Trophoblast cell (in vitro differentiated cells and primary cell): ENCODE measurements around the gene USP11.

Experiments
- DNase-seq, 2 donors: peaks; one replicate each; pipeline ENCODE4 v3.0.0-alpha.2; 2016
- H2AFZ ChIP-seq: 2 replicates; pipeline ENCODE4 v1.6.1; 2013; ENCODE audit warnings: low read length, moderate library complexity, mild to moderate bottlenecking; ENCODE audit not compliant: insufficient read depth, poor library complexity
- H2AK5ac ChIP-seq: 2 replicates; pipeline ENCODE4 v1.6.1; 2013; ENCODE audit warnings: mild to moderate bottlenecking, low read length
- H2BK120ac ChIP-seq: 2 replicates; pipeline ENCODE4 v1.6.1; 2013; ENCODE audit warnings: low read length, mild to moderate bottlenecking, moderate library complexity; ENCODE audit not compliant: insufficient read depth, poor library complexity
- H2BK12ac ChIP-seq: 2 replicates; pipeline ENCODE4 v1.6.1; 2013; ENCODE audit warnings: mild to moderate bottlenecking, low read length, moderate library complexity
- H2BK5ac ChIP-seq: 2 replicates; pipeline ENCODE4 v1.6.1; 2013; ENCODE audit warnings: low read length, low read depth, moderate library complexity, mild to moderate bottlenecking; ENCODE audit not compliant: poor library complexity
- H3K14ac ChIP-seq: 2 replicates; pipeline ENCODE4 v1.6.1; 2013; ENCODE audit warnings: mild to moderate bottlenecking, low read length
- H3K18ac ChIP-seq: 2 replicates; pipeline ENCODE4 v1.6.1; 2013; ENCODE audit warnings: mild to moderate bottlenecking, low read length
- H3K23ac ChIP-seq: 2 replicates; pipeline ENCODE4 v1.6.1; 2013; ENCODE audit warnings: low read length
- H3K27ac ChIP-seq: 2 replicates; pipeline ENCODE4 v1.5.1; 2013; ENCODE audit warnings: low read depth, mild to moderate bottlenecking, inconsistent platforms, low read length, moderate library complexity
- H3K27me3 ChIP-seq: 2 replicates; pipeline ENCODE4 v1.6.1; 2013; ENCODE audit warnings: inconsistent platforms, mild to moderate bottlenecking, low read length, moderate library complexity; ENCODE audit not compliant: insufficient read depth
- H3K36me3 ChIP-seq, 2 experiments: 1 replicate in 1 of 2; 2 replicates in 1 of 2; pipeline ENCODE4 v1.6.1; 2013; ENCODE audit warnings: low read length in 2 of 2, mild to moderate bottlenecking in 2 of 2, moderate library complexity in 1 of 2; ENCODE audit not compliant: insufficient read depth in 2 of 2, control insufficient read depth in 1 of 2
- H3K4ac ChIP-seq: 2 replicates; pipeline ENCODE4 v1.6.1; 2013; ENCODE audit warnings: low read depth, mild to moderate bottlenecking, low read length, moderate library complexity
- H3K4me1 ChIP-seq, 2 experiments: 1 replicate in 1 of 2; 2 replicates in 1 of 2; pipeline ENCODE4 v1.6.1; 2013; ENCODE audit warnings: low read length in 2 of 2, mild to moderate bottlenecking in 2 of 2, moderate library complexity in 1 of 2; ENCODE audit not compliant: insufficient read depth in 2 of 2, control insufficient read depth in 1 of 2
- H3K4me2 ChIP-seq: 2 replicates; pipeline ENCODE4 v1.6.1; 2013; ENCODE audit warnings: inconsistent platforms, mild to moderate bottlenecking, low read length, moderate library complexity
- H3K4me3 ChIP-seq: 2 replicates; pipeline ENCODE4 v1.5.1; 2013; ENCODE audit warnings: mild to moderate bottlenecking, low read depth, low read length, inconsistent platforms
- H3K79me1 ChIP-seq: one replicate; pipeline ENCODE4 v1.6.1; 2013; ENCODE audit warnings: low read length
- H3K79me2 ChIP-seq: 2 replicates; pipeline ENCODE4 v1.6.1; 2013; ENCODE audit warnings: low read length, mild to moderate bottlenecking; ENCODE audit not compliant: control insufficient read depth, insufficient read depth, poor library complexity
- H3K9ac ChIP-seq: 2 replicates; pipeline ENCODE4 v1.6.1; 2013; ENCODE audit warnings: mild to moderate bottlenecking, low read length
- H3K9me3 ChIP-seq: 2 replicates; pipeline ENCODE4 v1.6.1; 2013; ENCODE audit warnings: low read depth, mild to moderate bottlenecking, control low read depth, inconsistent platforms, low read length; ENCODE audit not compliant: insufficient read depth
- H4K12ac ChIP-seq: 2 replicates; pipeline ENCODE4 v1.6.1; 2013; ENCODE audit warnings: low read depth, mild to moderate bottlenecking, low read length, moderate library complexity
- H4K8ac ChIP-seq: 2 replicates; pipeline ENCODE4 v1.6.1; 2013; ENCODE audit warnings: low read depth, mild to moderate bottlenecking, low read length, moderate library complexity
- H4K91ac ChIP-seq: one replicate; pipeline ENCODE4 v1.6.1; 2013; ENCODE audit warnings: low read depth, mild to moderate bottlenecking, low read length, moderate library complexity
- WGBS: extraction: QIAGEN DNeasy Blood & Tissue Kit; methylation state at CpG from one replicate; pipeline ENCODE4 v1.1.7; 2013; ENCODE audit warnings: missing lambda C conversion rate; ENCODE audit not compliant: insufficient read length, insufficient coverage; ENCODE audit errors: extremely low coverage; 5-methylcytosine and 5-hydroxymethylcytosine counted together

Gene USP11

GRCh38 chrX:47245156-47245555 lies 12.3 kb downstream of the USP11 start:
- H3K79me1 ChIP-seq: no peaks in the 10 kb centered on the region
- no peaks in the 10 kb centered on the region for H3K27me3 ChIP-seq
- DNase-seq: no peak
- H3K36me3 ChIP-seq: peaks cover 61% of the 10 kb centered on the region in 2 experiments
- H3K4me1 ChIP-seq: no peaks in the 10 kb centered on the region
- H2BK5ac ChIP-seq: no peak overlapping the region
- H4K8ac ChIP-seq: no peak overlapping the region
- no peaks in the 10 kb centered on the region for H3K79me2 ChIP-seq
- WGBS: no CpG with 5 or more reads among the region's 10 CpGs
- no peak overlapping the region for H2BK120ac ChIP-seq
- no peak overlapping the region for H3K18ac ChIP-seq
- no peak overlapping the region for H4K91ac ChIP-seq
- H3K4ac ChIP-seq: no peak overlapping the region
- H3K14ac ChIP-seq: no peak overlapping the region
- H2AK5ac ChIP-seq: no peak overlapping the region
- no peak overlapping the region for H4K12ac ChIP-seq
- no peak overlapping the region for H2BK12ac ChIP-seq
- no peak overlapping the region for H3K23ac ChIP-seq
- no peak overlapping the region for H3K9ac ChIP-seq
- H2AFZ ChIP-seq: no peak overlapping the region
- no peaks in the 10 kb centered on the region for H3K9me3 ChIP-seq
- no peak overlapping the region for H3K4me2 ChIP-seq
- H3K27ac ChIP-seq: no peak overlapping the region
- H3K4me3 ChIP-seq: no peak overlapping the region

- Histone ChIP-seq H3K79me2 (no peaks in the 10 kb centered on the region), H4K8ac (no peak overlapping the region), H3K9ac (no peak overlapping the region), H3K27ac (no peak overlapping the region), H2BK120ac (no peak overlapping the region), H3K4ac (no peak overlapping the region), H2AFZ (no peak overlapping the region), H3K36me3 (peaks cover 38 to 41% of the 10 kb centered on the region in 2 experiments), H3K27me3 (no peaks in the 10 kb centered on the region), H3K4me1 (no peaks in the 10 kb centered on the region), H4K91ac (no peak overlapping the region), H2BK5ac (no peak overlapping the region), H2BK12ac (no peak overlapping the region), H2AK5ac (no peak overlapping the region), H4K12ac (no peak overlapping the region), H3K79me1 (no peaks in the 10 kb centered on the region), H3K23ac (no peak overlapping the region), H3K14ac (no peak overlapping the region), H3K18ac (no peak overlapping the region), H3K4me2 (no peak overlapping the region), H3K4me3 (no peak overlapping the region), H3K9me3 (no peaks in the 10 kb centered on the region)
- WGBS: no CpG with 5 or more reads among the region's 23 CpGs
- DNase-seq: no peak
These were observed 14.6 kb downstream of the USP11 start for GRCh38 chrX:47247206-47247998.

- Histone ChIP-seq H2BK5ac (no peak overlapping the region), H3K27ac (no peak overlapping the region), H3K4me1 (no peaks in the 10 kb centered on the region), H3K9me3 (no peaks in the 10 kb centered on the region), H4K8ac (no peak overlapping the region), H3K79me1 (no peaks in the 10 kb centered on the region), H3K4me2 (no peak overlapping the region), H2AFZ (no peak overlapping the region), H2BK120ac (no peak overlapping the region), H3K79me2 (no peaks in the 10 kb centered on the region), H2BK12ac (no peak overlapping the region), H4K12ac (no peak overlapping the region), H4K91ac (no peak overlapping the region), H3K18ac (no peak overlapping the region), H3K36me3 (peaks cover 35 to 37% of the 10 kb centered on the region in 2 experiments), H2AK5ac (no peak overlapping the region), H3K4me3 (no peak overlapping the region), H3K9ac (no peak overlapping the region), H3K27me3 (no peaks in the 10 kb centered on the region), H3K23ac (no peak overlapping the region), H3K4ac (no peak overlapping the region), H3K14ac (no peak overlapping the region)
- no CpG with 5 or more reads among the region's 13 CpGs for WGBS
- DNase-seq: no peak
These were observed 15.2 kb downstream of the USP11 start for GRCh38 chrX:47247999-47248320.

- H2BK5ac ChIP-seq: no peak overlapping the region
- no peak overlapping the region for H4K91ac ChIP-seq
- H3K27ac ChIP-seq: no peak overlapping the region
- H3K4me3 ChIP-seq: no peak overlapping the region
- H3K4me2 ChIP-seq: no peak overlapping the region
- H3K79me2 ChIP-seq: no peaks in the 10 kb centered on the region
- no peak overlapping the region for H3K9ac ChIP-seq
- no peak overlapping the region for H2BK12ac ChIP-seq
- no peak overlapping the region for H3K23ac ChIP-seq
- no peak for DNase-seq
- no peak overlapping the region for H3K18ac ChIP-seq
- no CpG with 5 or more reads among the region's 6 CpGs for WGBS
- H3K4me1 ChIP-seq: no peaks in the 10 kb centered on the region
- H3K79me1 ChIP-seq: no peaks in the 10 kb centered on the region
- H3K14ac ChIP-seq: no peak overlapping the region
- H3K9me3 ChIP-seq: no peaks in the 10 kb centered on the region
- H3K27me3 ChIP-seq: no peaks in the 10 kb centered on the region
- no peak overlapping the region for H3K4ac ChIP-seq
- peaks cover 30 to 32% of the 10 kb centered on the region in 2 experiments for H3K36me3 ChIP-seq
- no peak overlapping the region for H4K12ac ChIP-seq
- no peak overlapping the region for H2AFZ ChIP-seq
- no peak overlapping the region for H4K8ac ChIP-seq
- H2BK120ac ChIP-seq: no peak overlapping the region
- no peak overlapping the region for H2AK5ac ChIP-seq
These were observed 15.8 kb downstream of the USP11 start for GRCh38 chrX:47248576-47248975.
